Fibroblast of villous mesenchyme (primary cell): ENCODE data around the gene OR13J1. TPM values are rescaled to one million over a fixed set of nuclear protein-coding genes. Genes with fewer than 3 reads are reported as not detected.

ENCODE experiments used
- DNase-seq: peaks from one replicate; pipeline ENCODE4 v3.0.0-alpha.2; 2010; ENCODE audit warnings: low read depth
- H3K4me3 ChIP-seq: 2 replicates; pipeline ENCODE4 v1.5.1; 2011; ENCODE audit warnings: low read depth, mild to moderate bottlenecking, low read length
- total RNA-seq: library from RNA; depleted of rRNA; stranded (reverse); fragments of >200 nt; gene quantifications from 2 replicates; pipeline ENCODE4 v1.2.3, GENCODE V29; 2012
- TF ChIP-seq, protein P1 (sequence below): IDR thresholded peaks from 2 replicates; pipeline ENCODE4 v1.5.1; 2012; ENCODE audit warnings: low read depth, mild to moderate bottlenecking, low read length; ENCODE audit not compliant: insufficient read depth

OR13J1 gene
- total RNA-seq, 1 donor, result not detected

DNA sequence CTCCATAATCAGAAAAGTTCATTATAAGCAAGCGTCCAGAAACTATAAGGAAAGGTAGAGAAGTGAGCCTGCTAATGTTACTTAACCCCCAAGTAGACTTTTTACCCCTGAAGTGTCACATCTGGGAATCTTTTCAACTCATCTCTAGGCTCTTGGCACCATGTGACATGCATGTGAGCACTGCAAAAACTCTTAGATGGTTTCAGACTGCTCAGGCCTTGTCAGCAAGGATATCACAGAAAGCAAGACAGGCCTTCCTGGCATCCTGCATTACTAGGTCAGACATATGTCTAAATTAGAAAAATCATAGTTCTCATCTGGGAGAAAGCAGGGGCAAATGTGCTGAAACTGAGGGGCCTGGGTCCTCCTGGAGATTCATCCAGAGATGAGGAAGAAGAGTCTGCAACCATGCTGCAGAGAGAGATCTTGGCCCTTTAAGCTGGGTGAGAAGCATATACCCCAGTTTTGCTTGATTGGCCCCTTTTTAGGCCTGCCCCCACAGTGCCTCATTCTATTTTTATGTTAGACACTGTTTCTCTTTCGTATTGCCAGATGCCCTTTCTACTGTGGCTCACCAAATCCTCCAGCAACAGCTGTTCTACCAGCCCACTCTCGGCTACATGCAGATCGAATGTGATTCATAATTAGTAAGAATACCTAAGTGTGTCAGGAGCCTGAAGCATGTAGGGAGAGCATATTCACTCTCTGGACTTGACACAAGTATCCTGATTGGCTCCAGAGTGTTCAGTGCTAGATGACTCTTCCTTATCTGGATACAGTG is 22.2 kb downstream of the OR13J1 start:
- H3K4me3 ChIP-seq, result no peak overlapping the region
- TF ChIP-seq, protein P1, sequence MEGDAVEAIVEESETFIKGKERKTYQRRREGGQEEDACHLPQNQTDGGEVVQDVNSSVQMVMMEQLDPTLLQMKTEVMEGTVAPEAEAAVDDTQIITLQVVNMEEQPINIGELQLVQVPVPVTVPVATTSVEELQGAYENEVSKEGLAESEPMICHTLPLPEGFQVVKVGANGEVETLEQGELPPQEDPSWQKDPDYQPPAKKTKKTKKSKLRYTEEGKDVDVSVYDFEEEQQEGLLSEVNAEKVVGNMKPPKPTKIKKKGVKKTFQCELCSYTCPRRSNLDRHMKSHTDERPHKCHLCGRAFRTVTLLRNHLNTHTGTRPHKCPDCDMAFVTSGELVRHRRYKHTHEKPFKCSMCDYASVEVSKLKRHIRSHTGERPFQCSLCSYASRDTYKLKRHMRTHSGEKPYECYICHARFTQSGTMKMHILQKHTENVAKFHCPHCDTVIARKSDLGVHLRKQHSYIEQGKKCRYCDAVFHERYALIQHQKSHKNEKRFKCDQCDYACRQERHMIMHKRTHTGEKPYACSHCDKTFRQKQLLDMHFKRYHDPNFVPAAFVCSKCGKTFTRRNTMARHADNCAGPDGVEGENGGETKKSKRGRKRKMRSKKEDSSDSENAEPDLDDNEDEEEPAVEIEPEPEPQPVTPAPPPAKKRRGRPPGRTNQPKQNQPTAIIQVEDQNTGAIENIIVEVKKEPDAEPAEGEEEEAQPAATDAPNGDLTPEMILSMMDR, result no peak
- peak; percentile 64 for DNase-seq

DNA sequence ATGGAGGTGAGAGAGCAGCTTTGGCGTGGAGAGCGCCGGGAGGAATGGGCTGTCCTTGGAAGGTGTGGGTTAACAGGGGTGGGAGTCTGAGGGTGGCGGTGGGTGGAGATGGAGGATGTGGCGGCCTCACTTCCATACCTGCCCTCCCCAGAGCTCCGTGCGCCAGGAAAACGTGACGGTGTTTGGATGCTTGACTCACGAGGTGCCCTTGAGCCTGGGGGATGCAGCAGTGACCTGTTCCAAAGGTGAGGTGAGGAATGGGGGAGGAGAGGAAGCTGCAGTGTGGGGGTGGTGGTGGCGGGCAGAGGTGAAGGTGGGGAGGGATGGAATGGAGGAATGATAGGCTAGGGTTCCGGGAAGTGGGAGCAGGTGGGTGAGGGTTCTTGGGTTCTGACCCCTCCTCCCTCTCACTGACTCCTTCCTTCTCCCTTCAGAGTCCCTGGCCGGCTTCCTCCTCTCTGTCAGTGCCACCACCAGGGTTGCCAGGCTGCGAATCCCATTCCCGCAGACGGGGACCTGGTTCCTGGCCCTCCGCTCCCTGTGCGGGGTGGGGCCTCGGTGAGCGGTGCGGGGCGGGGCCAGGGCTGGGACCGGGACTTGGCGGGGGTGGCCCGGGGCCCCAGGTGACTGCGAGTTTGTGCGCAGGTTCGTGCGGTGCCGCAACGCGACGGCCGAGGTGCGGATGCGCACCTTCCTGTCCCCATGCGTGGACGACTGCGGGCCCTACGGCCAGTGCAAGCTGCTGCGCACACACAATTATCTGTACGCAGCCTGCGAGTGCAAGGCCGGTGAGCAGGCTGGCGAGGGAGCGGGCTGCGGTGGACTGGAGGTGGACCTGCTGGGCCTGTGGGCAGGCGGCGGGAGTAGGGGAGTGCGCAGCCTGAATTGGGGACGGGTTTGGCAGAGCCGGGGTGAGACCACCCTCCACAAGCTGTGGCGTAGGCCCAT is 24.1 kb downstream of the OR13J1 start:
- H3K4me3 ChIP-seq, result no peak overlapping the region
- no peak for DNase-seq
- TF ChIP-seq, protein P1, result no peak

DNA sequence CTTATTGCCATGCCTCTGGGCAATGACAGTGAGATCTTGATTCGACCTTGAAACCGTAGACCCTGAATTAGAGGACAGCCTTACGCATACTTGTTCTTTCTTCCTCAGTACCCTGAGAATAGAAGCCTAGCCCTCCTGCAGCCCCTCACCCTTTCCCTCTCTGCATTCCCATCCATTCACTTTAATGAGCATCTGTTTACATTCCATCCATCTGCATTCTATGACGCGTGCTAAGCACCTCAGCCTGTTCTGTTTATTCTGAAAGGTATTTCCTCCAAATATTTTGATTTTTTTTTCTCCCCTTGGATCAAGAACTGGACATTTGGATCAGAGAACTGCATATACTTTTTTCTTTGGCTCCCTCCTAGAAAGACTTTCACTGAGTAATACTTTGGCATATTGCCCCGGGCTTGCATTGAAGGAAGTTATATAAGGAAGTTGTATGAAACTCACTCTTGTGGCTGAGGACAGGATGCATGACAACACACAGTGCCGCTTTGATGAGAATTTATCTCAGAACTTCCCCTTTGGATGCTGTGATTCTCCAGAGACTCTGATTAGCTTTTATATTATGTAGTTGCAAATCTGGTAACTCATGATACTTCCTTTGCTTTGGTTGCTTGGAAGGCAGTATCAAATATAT is 25.5 kb downstream of the OR13J1 start:
- peak; percentile 80 for DNase-seq
- H3K4me3 ChIP-seq, result no peak overlapping the region
- TF ChIP-seq, protein P1, result no peak

DNA sequence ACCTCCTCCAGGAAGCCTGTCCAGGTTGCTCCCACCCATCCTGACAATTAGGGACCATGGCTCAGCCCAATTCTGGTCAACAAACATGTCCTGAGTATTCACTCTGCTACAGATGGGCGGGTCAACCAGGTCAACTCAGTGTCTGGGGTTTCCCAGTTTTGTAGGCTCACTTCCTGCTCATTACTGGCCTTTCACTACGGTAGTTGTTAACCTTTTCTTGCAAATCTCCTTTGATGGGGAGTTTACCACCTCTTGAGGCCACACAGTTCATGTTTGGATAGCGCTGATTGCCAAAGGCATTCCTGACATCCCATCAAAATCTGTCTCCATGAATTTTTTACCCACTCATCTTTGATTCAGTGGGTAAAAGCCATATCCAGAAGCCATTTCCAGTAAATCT is 27.4 kb downstream of the OR13J1 start:
- H3K4me3 ChIP-seq, result no peak overlapping the region
- TF ChIP-seq, protein P1, result no peak
- no peak for DNase-seq

DNA sequence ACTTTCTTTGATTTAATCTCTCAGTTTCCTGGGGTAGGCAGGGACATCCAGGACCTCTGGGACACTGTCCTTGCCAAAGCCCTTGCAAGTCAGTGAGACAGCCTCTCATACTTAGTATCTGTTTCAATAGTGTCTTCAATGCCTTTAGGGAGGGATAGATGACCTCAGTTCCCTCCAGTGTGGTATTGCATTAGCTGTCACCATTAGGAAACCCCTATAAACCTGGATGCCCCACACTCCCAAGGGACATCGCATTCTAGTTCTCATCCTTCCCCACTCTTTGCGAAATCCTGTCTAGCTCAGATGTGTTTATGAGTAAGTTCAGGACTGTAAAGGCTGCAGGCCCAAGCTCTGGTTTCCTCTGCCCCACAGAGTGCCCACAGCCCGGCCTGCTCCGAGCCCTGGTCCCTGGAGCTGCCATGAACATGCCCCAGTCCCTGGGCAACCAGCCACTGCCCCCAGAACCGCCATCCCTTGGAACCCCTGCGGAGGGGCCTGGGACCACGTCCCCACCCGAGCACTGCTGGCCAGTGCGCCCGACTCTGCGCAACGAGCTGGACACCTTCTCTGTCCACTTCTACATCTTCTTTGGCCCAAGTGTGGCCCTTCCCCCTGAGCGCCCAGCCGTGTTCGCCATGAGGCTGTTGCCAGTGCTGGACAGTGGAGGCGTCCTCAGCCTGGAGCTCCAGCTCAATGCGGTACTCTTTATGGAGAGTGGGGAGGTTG is 28.0 kb downstream of the OR13J1 start:
- DNase-seq, result no peak
- TF ChIP-seq, protein P1, result no peak
- H3K4me3 ChIP-seq, result no peak overlapping the region

DNA sequence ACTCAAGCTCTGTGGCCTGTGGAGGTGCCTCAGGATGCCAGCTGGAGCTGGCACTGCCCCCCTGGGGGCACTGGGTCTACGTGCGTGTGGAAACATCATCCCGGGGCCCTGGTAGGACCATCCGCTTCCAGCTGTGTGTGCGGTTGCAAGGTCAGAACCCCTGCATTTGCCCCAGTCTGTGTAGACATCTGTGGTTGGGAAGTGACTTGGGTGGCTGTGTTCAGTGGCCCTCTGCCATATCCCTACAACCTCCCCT is 28.6 kb downstream of the OR13J1 start:
- TF ChIP-seq, protein P1, result no peak
- H3K4me3 ChIP-seq, result no peak overlapping the region
- no peak for DNase-seq
